Peyer's patch (tissue), 4 donors: ENCODE results near the gene AFTPH.

Source experiments
- CTCF ChIP-seq, 6 experiments: fragments of 450-650 bp in 4 of 6; fragments of 200-600 bp in 2 of 6; sonication (generic) in 1 of 6; IDR thresholded peaks; one replicate each; pipeline ENCODE4 v1.5.1; 2017 to 2019; ENCODE audit warnings: antibody characterized with exemption in 6 of 6, mild to moderate bottlenecking in 3 of 6, moderate library complexity in 1 of 6
- POLR2A ChIP-seq, 2 donors: fragments of 450-650 bp; IDR thresholded peaks; one replicate each; pipeline ENCODE4 v1.5.1; 2017; ENCODE audit warnings: antibody characterized with exemption in 2 of 2, mild to moderate bottlenecking in 2 of 2, moderate library complexity in 2 of 2

GRCh38 chr2:64537991-64538390 is 13.9 kb downstream of the AFTPH start:
- TF ChIP-seq CTCF (IDR thresholded peaks at IDR 0.05) (no peak), POLR2A (IDR thresholded peaks at IDR 0.05) (no peak)
